Measurements from ENCODE around the gene RDX.

GRCh38 chr11:110297076-110297725, 787 bp upstream of the RDX start:
- no peak for TF ChIP-seq POLR2A (IDR thresholded peaks at IDR 0.05)
- no peak for TF ChIP-seq CTCF (IDR thresholded peaks at IDR 0.05)
- no peak for TF ChIP-seq POLR2AphosphoS5 (IDR thresholded peaks at IDR 0.05; ENCODE audit: insufficient read depth in 1 of 2, low read depth in 1 of 2)
